Measurements from ENCODE around the gene IPPK.

Gene IPPK

DNA sequence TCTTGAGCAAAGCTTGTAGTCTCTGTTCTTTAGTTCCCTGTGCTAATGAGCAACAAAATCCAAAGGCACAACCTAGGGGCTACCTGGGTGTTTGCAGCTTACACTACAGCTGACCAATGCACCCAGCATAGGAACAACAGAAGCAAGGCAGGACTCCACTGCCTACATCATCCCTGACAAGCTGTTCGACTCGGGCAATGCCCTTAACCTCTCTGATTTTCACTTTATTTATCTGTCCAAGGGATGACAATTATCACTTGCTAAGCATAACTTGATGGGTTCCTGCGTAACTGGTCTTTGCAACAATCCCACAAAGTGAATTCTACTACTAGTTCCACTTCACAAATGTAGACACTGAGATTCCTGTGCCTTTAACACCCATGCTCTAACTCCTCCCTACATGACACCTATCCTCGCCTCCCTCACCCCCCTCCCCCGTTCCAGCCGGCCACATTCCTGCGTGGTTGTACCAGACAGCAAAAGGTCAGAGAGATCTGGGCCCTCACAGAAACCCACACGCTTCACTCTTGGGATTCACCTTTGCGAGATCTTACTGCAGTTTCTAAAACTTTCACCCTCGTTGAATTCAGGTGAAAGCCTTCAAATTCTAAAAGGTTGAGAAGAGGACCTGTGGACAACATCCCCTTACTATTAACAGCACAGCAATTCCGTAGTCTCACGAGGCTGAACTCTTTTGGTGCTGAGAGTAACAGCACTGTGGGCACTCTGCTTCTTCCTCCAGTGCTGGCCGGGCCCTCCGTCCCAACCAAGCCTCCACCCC, 995 bp downstream of the IPPK start:
- peak overlapping the region; percentile 96 for H3K27ac Mint-ChIP-seq
- peak; percentile 34 to 40 for ATAC-seq (replicated peaks)
- peak; percentile 21 for DNase-seq
- no peaks in the 10 kb centered on the region for H3K27me3 Mint-ChIP-seq
- peaks cover 25 to 36% of the 10 kb centered on the region in 2 donors for H3K36me3 Mint-ChIP-seq
- H3K9me3 Mint-ChIP-seq: no peaks in the 10 kb centered on the region
- H3K4me3 Mint-ChIP-seq: peak overlapping the region; percentile 89 to 90
- H3K4me1 Mint-ChIP-seq: peaks cover 32 to 59% of the 10 kb centered on the region in 2 donors

- Mint-ChIP-seq H3K4me3 (peak overlapping the region in 1 of 2 donors; percentile 39), H3K4me1 (peaks cover 40 to 72% of the 10 kb centered on the region in 2 donors), H3K27ac (peak overlapping the region; percentile 56), H3K27me3 (no peaks in the 10 kb centered on the region), H3K36me3 (peaks cover 24 to 45% of the 10 kb centered on the region in 2 donors), H3K9me3 (no peaks in the 10 kb centered on the region)
- ATAC-seq (replicated peaks) (no peak), DNase-seq (no peak)
Measured at GRCh38 chr9:92666912-92667532, 2.9 kb downstream of the IPPK start.

- H3K27ac Mint-ChIP-seq: no peak overlapping the region
- H3K36me3 Mint-ChIP-seq: peaks cover 30 to 52% of the 10 kb centered on the region in 2 donors
- H3K9me3 Mint-ChIP-seq: no peaks in the 10 kb centered on the region
- H3K4me1 Mint-ChIP-seq: peaks cover 43 to 73% of the 10 kb centered on the region in 2 donors
- no peak for DNase-seq
- ATAC-seq (replicated peaks): no peak
- H3K27me3 Mint-ChIP-seq: no peaks in the 10 kb centered on the region
- peak overlapping the region in 1 of 2 donors; percentile 37 for H3K4me3 Mint-ChIP-seq
Measured at GRCh38 chr9:92666236-92666635, 3.7 kb downstream of the IPPK start.

DNA sequence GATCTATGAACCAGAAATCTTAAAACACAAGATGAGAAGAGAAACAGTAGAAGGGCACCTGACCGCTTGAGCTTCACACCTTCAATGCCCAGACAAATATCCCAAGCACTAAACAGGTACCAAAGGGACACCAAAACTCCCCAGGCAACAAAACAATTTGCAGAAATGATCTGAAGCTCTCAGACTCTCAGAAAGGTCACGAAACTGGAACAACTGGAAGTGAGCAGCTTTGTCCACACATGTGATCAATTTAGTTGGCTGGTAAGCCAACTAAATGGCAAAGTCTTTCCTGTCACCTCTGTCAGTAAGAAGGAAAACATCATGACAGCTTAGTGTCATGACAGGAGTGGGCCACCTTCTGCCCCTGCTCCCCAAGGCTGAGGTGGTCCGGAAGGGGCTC, 4.1 kb downstream of the IPPK start:
- DNase-seq (no peak), ATAC-seq (replicated peaks) (no peak)
- Mint-ChIP-seq H3K27ac (no peak overlapping the region), H3K36me3 (peaks cover 30 to 52% of the 10 kb centered on the region in 2 donors), H3K9me3 (no peaks in the 10 kb centered on the region), H3K4me3 (peak overlapping the region in 1 of 2 donors; percentile 37), H3K27me3 (no peaks in the 10 kb centered on the region), H3K4me1 (peaks cover 43 to 76% of the 10 kb centered on the region in 2 donors)

DNA sequence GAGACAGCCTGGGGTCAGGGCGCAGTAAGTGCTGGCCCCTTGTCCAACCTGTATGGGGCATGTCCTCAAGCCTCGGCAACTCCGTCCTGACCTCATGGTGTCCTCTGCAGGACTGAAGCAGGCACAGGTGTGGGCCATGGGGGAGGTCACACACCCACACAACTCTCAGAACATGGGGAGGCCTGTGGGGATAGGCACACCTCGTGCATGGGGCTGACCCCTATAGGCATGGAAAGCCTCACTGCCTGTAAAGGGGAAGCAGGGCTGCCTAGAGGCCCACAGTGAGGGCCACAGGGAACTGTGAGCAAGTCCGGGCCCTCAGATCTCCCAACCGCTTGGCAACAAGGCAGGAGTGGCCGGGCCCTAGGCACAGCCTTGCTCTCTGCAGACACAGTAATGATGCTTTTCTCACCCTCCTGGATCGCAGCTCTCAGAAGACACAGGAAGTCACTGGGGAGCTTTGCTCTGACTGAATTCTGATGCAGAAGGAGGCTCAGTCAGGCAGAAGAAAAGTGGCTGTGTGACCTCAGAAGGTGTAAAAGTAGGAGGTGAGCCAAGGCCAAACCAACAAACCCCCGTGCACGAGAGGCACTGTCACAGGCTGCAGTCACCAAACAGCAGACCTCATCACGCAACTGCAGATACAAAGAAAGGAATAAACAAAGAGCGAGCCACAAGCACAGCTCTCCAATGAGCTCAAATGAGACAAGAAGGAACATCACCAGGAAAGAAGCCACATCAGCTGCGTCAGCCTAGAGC, 5.4 kb downstream of the IPPK start:
- ATAC-seq (replicated peaks): peak; percentile 12 to 37
- H3K4me1 Mint-ChIP-seq: peaks cover 45 to 78% of the 10 kb centered on the region in 2 donors
- peaks cover 30 to 55% of the 10 kb centered on the region in 2 donors for H3K36me3 Mint-ChIP-seq
- H3K27me3 Mint-ChIP-seq: no peaks in the 10 kb centered on the region
- H3K9me3 Mint-ChIP-seq: no peaks in the 10 kb centered on the region
- H3K27ac Mint-ChIP-seq: peak overlapping the region; percentile 53
- no peak for DNase-seq
- peak overlapping the region in 1 of 2 donors; percentile 42 for H3K4me3 Mint-ChIP-seq

DNA sequence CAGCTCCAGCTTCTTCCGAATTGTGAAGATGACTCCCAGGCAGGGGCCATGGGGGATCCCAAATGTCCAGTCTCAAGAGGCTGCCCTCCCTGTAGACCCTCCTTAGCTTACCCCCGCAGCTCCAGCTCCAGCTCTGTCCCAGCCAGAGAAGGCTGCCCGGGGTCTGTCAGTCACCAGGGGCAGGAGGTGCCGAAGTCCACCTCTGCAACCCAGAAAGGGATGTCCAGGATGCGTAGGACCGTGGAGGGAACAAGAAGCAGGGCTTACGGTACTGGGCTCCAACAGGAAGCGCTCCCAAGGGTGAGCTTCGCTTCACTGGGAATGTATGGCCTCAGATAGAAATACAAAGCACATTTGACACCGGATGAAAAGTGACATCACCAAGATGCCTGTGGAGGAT, 6.0 kb downstream of the IPPK start:
- no peak overlapping the region for H3K4me3 Mint-ChIP-seq

GRCh38 chr9:92663126-92663525, 6.8 kb downstream of the IPPK start:
- peaks cover 40 to 65% of the 10 kb centered on the region in 2 donors for H3K4me1 Mint-ChIP-seq
- no peaks in the 10 kb centered on the region for H3K9me3 Mint-ChIP-seq
- peaks cover 35 to 55% of the 10 kb centered on the region in 2 donors for H3K36me3 Mint-ChIP-seq
- ATAC-seq (replicated peaks) (no peak), DNase-seq (no peak)
- no peaks in the 10 kb centered on the region for H3K27me3 Mint-ChIP-seq
- H3K27ac Mint-ChIP-seq: no peak overlapping the region
- no peak overlapping the region for H3K4me3 Mint-ChIP-seq

More for the DNA sequence above, 6.0 kb downstream of the IPPK start:
- Mint-ChIP-seq H3K27ac (peak overlapping the region; percentile 25), H3K36me3 (peaks cover 30 to 54% of the 10 kb centered on the region in 2 donors), H3K27me3 (no peaks in the 10 kb centered on the region), H3K4me1 (peaks cover 44 to 73% of the 10 kb centered on the region in 2 donors), H3K9me3 (no peaks in the 10 kb centered on the region)
- ATAC-seq (replicated peaks) (no peak), DNase-seq (no peak)

- DNase-seq (no peak), ATAC-seq (replicated peaks) (no peak)
- Mint-ChIP-seq H3K27ac (peak overlapping the region; percentile 11), H3K36me3 (peaks cover 42 to 55% of the 10 kb centered on the region in 2 donors), H3K4me3 (no peak overlapping the region), H3K4me1 (peaks cover 38 to 52% of the 10 kb centered on the region in 2 donors), H3K9me3 (no peaks in the 10 kb centered on the region), H3K27me3 (no peaks in the 10 kb centered on the region)
Measured at GRCh38 chr9:92661743-92662142, 8.2 kb downstream of the IPPK start.

GRCh38 chr9:92661127-92661526, 8.8 kb downstream of the IPPK start:
- Mint-ChIP-seq H3K27ac (no peak overlapping the region), H3K9me3 (no peaks in the 10 kb centered on the region), H3K36me3 (peaks cover 42 to 58% of the 10 kb centered on the region in 2 donors)

DNA sequence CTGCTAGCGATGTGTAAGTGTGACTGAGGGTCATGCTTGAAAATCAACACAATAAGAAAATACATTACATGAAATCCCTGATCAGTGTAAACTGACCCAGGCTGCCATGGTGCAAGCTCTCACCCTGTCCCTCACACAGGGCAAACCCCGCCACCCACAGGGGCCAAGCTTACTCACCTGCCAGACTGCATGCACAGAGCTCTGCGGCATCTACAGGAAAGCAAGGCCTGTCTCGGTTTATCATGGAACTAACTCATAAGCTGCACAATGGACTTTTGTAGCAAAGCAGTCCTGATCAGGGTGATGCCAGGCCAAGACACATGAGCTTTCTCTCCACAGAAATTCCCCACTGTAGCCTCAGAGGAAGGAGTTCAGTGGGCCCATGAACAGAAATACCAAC, 9.7 kb downstream of the IPPK start:
- no peak overlapping the region for H3K4me3 Mint-ChIP-seq
- H3K27ac Mint-ChIP-seq: no peak overlapping the region
- peaks cover 46 to 59% of the 10 kb centered on the region in 2 donors for H3K36me3 Mint-ChIP-seq
- H3K27me3 Mint-ChIP-seq: no peaks in the 10 kb centered on the region
- peaks cover 33 to 47% of the 10 kb centered on the region in 2 donors for H3K4me1 Mint-ChIP-seq
- ATAC-seq (replicated peaks) (no peak), DNase-seq (no peak)
- H3K9me3 Mint-ChIP-seq: no peaks in the 10 kb centered on the region

More at GRCh38 chr9:92661127-92661526, 8.8 kb downstream of the IPPK start:
- no peak for ATAC-seq (replicated peaks)
- Mint-ChIP-seq H3K27me3 (no peaks in the 10 kb centered on the region), H3K4me1 (peaks cover 35 to 46% of the 10 kb centered on the region in 2 donors), H3K4me3 (no peak overlapping the region)
- DNase-seq: no peak

- no peak for ATAC-seq (replicated peaks)
- DNase-seq: no peak
- H3K36me3 Mint-ChIP-seq: peaks cover 46 to 60% of the 10 kb centered on the region in 2 donors
- H3K4me1 Mint-ChIP-seq: peaks cover 33 to 47% of the 10 kb centered on the region in 2 donors
- H3K9me3 Mint-ChIP-seq: no peaks in the 10 kb centered on the region
- no peak overlapping the region for H3K27ac Mint-ChIP-seq
- no peaks in the 10 kb centered on the region for H3K27me3 Mint-ChIP-seq
- H3K4me3 Mint-ChIP-seq: no peak overlapping the region
Measured at GRCh38 chr9:92659601-92660000, 10.3 kb downstream of the IPPK start.

DNA sequence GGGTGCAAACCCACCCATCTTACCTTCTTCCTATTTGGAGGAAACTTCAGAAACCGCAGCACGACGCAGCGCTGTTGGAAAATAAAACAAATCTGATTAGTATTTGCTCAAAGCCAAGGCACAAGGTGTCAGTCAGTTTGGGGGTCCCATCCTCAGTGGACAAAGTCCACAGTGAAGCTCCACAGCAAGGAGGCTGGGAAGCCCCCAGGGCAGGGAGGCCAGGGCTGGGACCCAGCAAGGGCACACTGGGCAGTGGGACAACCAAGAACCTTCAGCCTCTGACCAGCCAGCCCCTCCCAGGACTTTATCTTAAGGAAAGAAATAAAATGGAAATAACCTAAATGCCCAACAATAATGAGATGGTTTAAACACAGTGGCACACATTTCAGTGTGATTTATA, 11.3 kb downstream of the IPPK start:
- H3K27ac Mint-ChIP-seq: no peak overlapping the region
- DNase-seq: no peak
- H3K4me3 Mint-ChIP-seq: no peak overlapping the region
- H3K36me3 Mint-ChIP-seq: peaks cover 48 to 69% of the 10 kb centered on the region in 2 donors
- no peaks in the 10 kb centered on the region for H3K27me3 Mint-ChIP-seq
- H3K4me1 Mint-ChIP-seq: peaks cover 28 to 38% of the 10 kb centered on the region in 2 donors
- ATAC-seq (replicated peaks): no peak
- no peaks in the 10 kb centered on the region for H3K9me3 Mint-ChIP-seq

GRCh38 chr9:92658176-92658575, 11.8 kb downstream of the IPPK start:
- Mint-ChIP-seq H3K4me1 (peaks cover 23 to 34% of the 10 kb centered on the region in 2 donors), H3K36me3 (peaks cover 44 to 69% of the 10 kb centered on the region in 2 donors), H3K27ac (no peak overlapping the region), H3K4me3 (no peak overlapping the region), H3K9me3 (no peaks in the 10 kb centered on the region), H3K27me3 (no peaks in the 10 kb centered on the region)
- ATAC-seq (replicated peaks) (no peak), DNase-seq (no peak)
